Measurements from ENCODE around the gene HIVEP3.

- TF ChIP-seq POLR2A (IDR thresholded peaks at IDR 0.05) (no peak), CTCF (IDR thresholded peaks at IDR 0.05) (no peak)
Observed at GRCh38 chr1:41559331-41559730, 359.4 kb downstream of the HIVEP3 start.
